Neural cell (in vitro differentiated cells): ENCODE data around the gene DPP6.

Experiments used
- CTCF ChIP-seq: fragments of 450-650 bp; IDR thresholded peaks from 2 replicates; pipeline ENCODE4 v1.5.1; 2014; ENCODE audit warnings: antibody characterized with exemption, mild to moderate bottlenecking, moderate library complexity; ENCODE audit not compliant: poor library complexity, severe bottlenecking
- EP300 ChIP-seq: fragments of 450-650 bp; conservative IDR thresholded peaks from 2 replicates; pipeline ENCODE4 v1.6.1; 2014; ENCODE audit warnings: antibody characterized with exemption, mild to moderate bottlenecking, moderate library complexity; ENCODE audit not compliant: poor library complexity, severe bottlenecking

- TF ChIP-seq CTCF (no peak), EP300 (no peak)
Measured at GRCh38 chr7:154638286-154638685, 586.1 kb downstream of the DPP6 start.
